Measurements from ENCODE around the gene SLC31A2.

SLC31A2 gene

GRCh38 chr9:113184539-113184938 lies 33.7 kb downstream of the SLC31A2 start:
- POLR2A ChIA-PET: no interaction called here
- H3K4me1 ChIP-seq (ENCODE audit: control insufficient read depth, insufficient read depth, low read length): no peaks in the 10 kb centered on the region
- H3K9me3 ChIP-seq (ENCODE audit: control insufficient read depth, insufficient read depth, low read depth, low read length): no peaks in the 10 kb centered on the region
- H3K4me3 ChIP-seq (ENCODE audit: low read depth, low read length): no peak overlapping the region
- CTCF ChIA-PET: no interaction called here
- H3K27ac ChIP-seq (ENCODE audit: extremely low read depth, low read depth, low read length): no peak overlapping the region
- no peak for TF ChIP-seq REST (tag by site-specific recombination; IDR thresholded peaks at IDR 0.05)
- no peak for TF ChIP-seq TCF7L2 (IDR thresholded peaks at IDR 0.05; ENCODE audit: borderline replicate concordance, low read depth, low read length)
- no peak for TF ChIP-seq ZNF791 (tag by site-specific recombination; IDR thresholded peaks at IDR 0.05)
- TF ChIP-seq ZNF140 (tag by site-specific recombination; IDR thresholded peaks at IDR 0.05): no peak
- no peak for TF ChIP-seq PRDM1 (tag by site-specific recombination; IDR thresholded peaks at IDR 0.05)
- TF ChIP-seq ZBTB21 (tag by site-specific recombination; IDR thresholded peaks at IDR 0.05): no peak
- no peak for TF ChIP-seq HOXD13 (CRISPR knock-in tag; IDR thresholded peaks at IDR 0.05; ENCODE audit: borderline replicate concordance)
- TF ChIP-seq ZNF76 (tag by site-specific recombination; IDR thresholded peaks at IDR 0.05; ENCODE audit: borderline replicate concordance, low read depth): no peak
- TF ChIP-seq ZNF530 (tag by site-specific recombination; IDR thresholded peaks at IDR 0.05; ENCODE audit: low read depth): no peak
- no peak for TF ChIP-seq ZNF701 (tag by site-specific recombination; IDR thresholded peaks at IDR 0.05)
- TF ChIP-seq ZNF223 (tag by site-specific recombination; IDR thresholded peaks at IDR 0.05): no peak
- TF ChIP-seq ZSCAN16 (tag by site-specific recombination; IDR thresholded peaks at IDR 0.05): no peak
- no peak for TF ChIP-seq TRIM28 (IDR thresholded peaks at IDR 0.05; ENCODE audit: borderline replicate concordance, low read length)
- TF ChIP-seq ZNF837 (tag by site-specific recombination; IDR thresholded peaks at IDR 0.05): no peak
- no peak for TF ChIP-seq ZSCAN23 (tag by site-specific recombination; IDR thresholded peaks at IDR 0.05)
- no peak for TF ChIP-seq PRDM2 (tag by site-specific recombination; IDR thresholded peaks at IDR 0.05; ENCODE audit: borderline replicate concordance)
- TF ChIP-seq ZNF114 (tag by site-specific recombination; IDR thresholded peaks at IDR 0.05): no peak
- no peak for TF ChIP-seq ZNF121 (tag by site-specific recombination; IDR thresholded peaks at IDR 0.05)
- TF ChIP-seq ZNF404 (tag by site-specific recombination; IDR thresholded peaks at IDR 0.05): no peak
- TF ChIP-seq ZNF692 (tag by site-specific recombination; IDR thresholded peaks at IDR 0.05): no peak
- peaks cover 7 to 93% of the 10 kb centered on the region in 2 experiments for H3K36me3 ChIP-seq (ENCODE audit: control insufficient read depth in 2 of 2, insufficient read depth in 1 of 2, low read length in 2 of 2)

Measured in HEK293 (cell line).